GM23338 (cell line): Measurements from ENCODE around the gene B4GALNT4. TPM values are rescaled to one million over a fixed set of nuclear protein-coding genes. Genes with fewer than 3 reads are reported as not detected.

Experiments
- ATAC-seq: fragments of 200-7000 bp; cut with Tn5 transposase; 3 replicates; pipeline ENCODE4 v1.9.1; 2020
- DNase-seq: peaks from one replicate; pipeline ENCODE4 v3.0.0-alpha.2; 2015; ENCODE audit warnings: low spot score
- H2AFZ ChIP-seq: fragments of 200-600 bp; sonication (generic); 2 replicates; pipeline ENCODE4 v1.8.0; 2016; ENCODE audit warnings: antibody characterized with exemption, mild to moderate bottlenecking, moderate library complexity
- H3F3A ChIP-seq: fragments of 200-600 bp; sonication (generic); replicated peaks from 2 replicates; pipeline ENCODE4 v1.8.0; 2017; ENCODE audit warnings: antibody characterized with exemption, mixed run types, low read depth
- H3K27ac ChIP-seq: fragments of 200-600 bp; sonication (generic); 2 replicates; pipeline ENCODE4 v1.6.1; 2016; ENCODE audit warnings: low read depth
- H3K27me3 ChIP-seq: fragments of 200-600 bp; sonication (generic); 2 replicates; pipeline ENCODE4 v1.8.0; 2016; ENCODE audit warnings: mild to moderate bottlenecking, mixed run types, moderate library complexity; ENCODE audit not compliant: insufficient read depth
- H3K36me3 ChIP-seq: fragments of 200-600 bp; sonication (generic); 2 replicates; pipeline ENCODE4 v1.8.0; 2016; ENCODE audit warnings: mild to moderate bottlenecking; ENCODE audit not compliant: insufficient read depth
- H3K4me1 ChIP-seq: fragments of 200-600 bp; sonication (generic); 2 replicates; pipeline ENCODE4 v1.8.0; 2016; ENCODE audit warnings: mild to moderate bottlenecking, moderate library complexity; ENCODE audit not compliant: insufficient read depth
- H3K4me2 ChIP-seq: fragments of 200-600 bp; sonication (generic); 2 replicates; pipeline ENCODE4 v1.7.1; 2017; ENCODE audit warnings: mixed run types
- H3K4me3 ChIP-seq: fragments of 200-600 bp; sonication (generic); 2 replicates; pipeline ENCODE4 v1.6.1; 2016; ENCODE audit warnings: mixed run types
- H3K79me2 ChIP-seq: fragments of 200-600 bp; sonication (generic); replicated peaks from 2 replicates; pipeline ENCODE4 v1.8.0; 2017; ENCODE audit warnings: mild to moderate bottlenecking; ENCODE audit not compliant: insufficient read depth
- H3K9me2 ChIP-seq: fragments of 200-600 bp; sonication (generic); 2 replicates; pipeline ENCODE4 v1.8.0; 2017; ENCODE audit not compliant: insufficient read depth
- H4K20me1 ChIP-seq: fragments of 200-600 bp; sonication (generic); replicated peaks from 2 replicates; pipeline ENCODE4 v1.8.0; 2017; ENCODE audit warnings: mild to moderate bottlenecking; ENCODE audit not compliant: insufficient read depth
- H3K27ac Mint-ChIP-seq: 2 replicates; pipeline ENCODE4 v1.8.0; 2020; ENCODE audit warnings: inconsistent platforms, mild to moderate bottlenecking, moderate library complexity, mixed read lengths
- H3K27me3 Mint-ChIP-seq: 3 replicates; pipeline ENCODE4 v1.8.0; 2022; ENCODE audit warnings: low read depth, mild to moderate bottlenecking, moderate library complexity, mixed read lengths, inconsistent platforms; ENCODE audit not compliant: insufficient read depth, poor library complexity
- H3K36me3 Mint-ChIP-seq: 3 replicates; pipeline ENCODE4 v1.8.0; 2021; ENCODE audit warnings: low read depth, mild to moderate bottlenecking, inconsistent platforms, moderate library complexity, mixed read lengths
- H3K4me1 Mint-ChIP-seq: 3 replicates; pipeline ENCODE4 v1.8.0; 2020; ENCODE audit warnings: mild to moderate bottlenecking, inconsistent platforms, mixed read lengths
- H3K4me3 Mint-ChIP-seq: 3 replicates; pipeline ENCODE4 v1.8.0; 2021; ENCODE audit warnings: moderate library complexity, mild to moderate bottlenecking, inconsistent platforms, mixed read lengths
- H3K9me3 Mint-ChIP-seq: 3 replicates; pipeline ENCODE4 v1.8.0; 2020; ENCODE audit warnings: moderate library complexity, mild to moderate bottlenecking, inconsistent platforms, mixed read lengths
- CREB1 ChIP-seq: fragments of 250-450 bp; sonication (Bioruptor Pico); IDR thresholded peaks from 2 replicates; pipeline ENCODE4 v1.5.0; 2020; ENCODE audit warnings: low read depth, mild to moderate bottlenecking, moderate library complexity
- ETS1 ChIP-seq: IDR thresholded peaks from 2 replicates; pipeline ENCODE4 v1.6.1; 2016; ENCODE audit warnings: antibody characterized with exemption
- EZH2 ChIP-seq: fragments of 200-600 bp; sonication (generic); IDR thresholded peaks from one replicate; pipeline ENCODE4 v1.8.0; 2017; ENCODE audit warnings: antibody characterized with exemption, mild to moderate bottlenecking, low read depth; ENCODE audit not compliant: unreplicated experiment
- EZH2phosphoT487 ChIP-seq: fragments of 200-600 bp; sonication (generic); IDR thresholded peaks from one replicate; pipeline ENCODE4 v1.8.1; 2018; ENCODE audit warnings: antibody characterized with exemption; ENCODE audit not compliant: unreplicated experiment
- JUNB ChIP-seq: IDR thresholded peaks from one replicate; pipeline ENCODE4 v1.6.1; 2016; ENCODE audit warnings: antibody characterized with exemption; ENCODE audit not compliant: unreplicated experiment
- NANOG ChIP-seq: IDR thresholded peaks from 2 replicates; pipeline ENCODE4 v1.6.1; 2016; ENCODE audit warnings: antibody characterized with exemption, borderline replicate concordance
- POLR2AphosphoS5 ChIP-seq: IDR thresholded peaks from 2 replicates; pipeline ENCODE4 v1.6.1; 2016; ENCODE audit warnings: antibody characterized with exemption, low read depth
- REST ChIP-seq: IDR thresholded peaks from one replicate; pipeline ENCODE4 v1.6.1; 2018; ENCODE audit warnings: antibody characterized with exemption; ENCODE audit not compliant: unreplicated experiment
- STAT1 ChIP-seq: IDR thresholded peaks from one replicate; pipeline ENCODE4 v1.6.1; 2016; ENCODE audit warnings: antibody characterized with exemption; ENCODE audit not compliant: unreplicated experiment
- ZNF114 ChIP-seq: fragments of 250-450 bp; sonication (Bioruptor Pico); IDR thresholded peaks from 2 replicates; pipeline ENCODE4 v1.5.0; 2020; ENCODE audit warnings: mild to moderate bottlenecking, moderate library complexity
- ZNF331 ChIP-seq: fragments of 250-450 bp; sonication (Bioruptor Pico); IDR thresholded peaks from 2 replicates; pipeline ENCODE4 v1.5.0; 2020; ENCODE audit warnings: low read depth, mild to moderate bottlenecking, moderate library complexity
- polyA plus RNA-seq: library from polyadenylated mRNA; unstranded; fragments of >200 nt; fragmentation: Nextera tagmentation; extraction: Ambion mirVana; gene quantifications from 2 replicates; pipeline ENCODE4 v1.2.1, GENCODE V29; 2016
- total RNA-seq: library from RNA; depleted of rRNA; stranded (reverse); fragments of >200 nt; shearing (Covaris generic); gene quantifications from 2 replicates; pipeline ENCODE4 v1.2.3, GENCODE V29; 2014
- TF ChIP-seq, protein P1 (sequence below): fragments of 250-450 bp; sonication (Bioruptor Pico); IDR thresholded peaks from 2 replicates; pipeline ENCODE4 v1.5.0; 2020; ENCODE audit warnings: mild to moderate bottlenecking, moderate library complexity
- TF ChIP-seq, protein P2 (sequence below), 2 experiments: fragments of 200-600 bp in 1 of 2; sonication (generic) in 1 of 2; conservative IDR thresholded peaks; 2 replicates each; pipeline versions ENCODE4 v1.5.1 to v1.6.1; 2016 to 2017; ENCODE audit warnings: antibody characterized with exemption in 2 of 2, low read depth in 2 of 2, mild to moderate bottlenecking in 2 of 2, moderate library complexity in 1 of 2

The B4GALNT4 gene
- total and polyA plus RNA-seq, 2 experiments from 2014 or later: 49.9 to 92.6 TPM

- Mint-ChIP-seq H3K9me3 (peaks cover 56% of the 10 kb centered on the region), H3K27me3 (peaks cover 12% of the 10 kb centered on the region), H3K4me1 (peaks cover 9% of the 10 kb centered on the region), H3K36me3 (peaks cover 18% of the 10 kb centered on the region), H3K4me3 (no peak overlapping the region), H3K27ac (no peak overlapping the region)
- H3K4me1 ChIP-seq: 0 out of 2 replicates have a peak, but pooled peaks cover 1% of the 10 kb centered on the region
- peaks cover 12% of the 10 kb centered on the region; the same call in 1 of the 2 replicates for H3F3A ChIP-seq
- H4K20me1 ChIP-seq: no peaks in the 10 kb centered on the region
- TF ChIP-seq POLR2AphosphoS5: no peak
- TF ChIP-seq, protein P1, sequence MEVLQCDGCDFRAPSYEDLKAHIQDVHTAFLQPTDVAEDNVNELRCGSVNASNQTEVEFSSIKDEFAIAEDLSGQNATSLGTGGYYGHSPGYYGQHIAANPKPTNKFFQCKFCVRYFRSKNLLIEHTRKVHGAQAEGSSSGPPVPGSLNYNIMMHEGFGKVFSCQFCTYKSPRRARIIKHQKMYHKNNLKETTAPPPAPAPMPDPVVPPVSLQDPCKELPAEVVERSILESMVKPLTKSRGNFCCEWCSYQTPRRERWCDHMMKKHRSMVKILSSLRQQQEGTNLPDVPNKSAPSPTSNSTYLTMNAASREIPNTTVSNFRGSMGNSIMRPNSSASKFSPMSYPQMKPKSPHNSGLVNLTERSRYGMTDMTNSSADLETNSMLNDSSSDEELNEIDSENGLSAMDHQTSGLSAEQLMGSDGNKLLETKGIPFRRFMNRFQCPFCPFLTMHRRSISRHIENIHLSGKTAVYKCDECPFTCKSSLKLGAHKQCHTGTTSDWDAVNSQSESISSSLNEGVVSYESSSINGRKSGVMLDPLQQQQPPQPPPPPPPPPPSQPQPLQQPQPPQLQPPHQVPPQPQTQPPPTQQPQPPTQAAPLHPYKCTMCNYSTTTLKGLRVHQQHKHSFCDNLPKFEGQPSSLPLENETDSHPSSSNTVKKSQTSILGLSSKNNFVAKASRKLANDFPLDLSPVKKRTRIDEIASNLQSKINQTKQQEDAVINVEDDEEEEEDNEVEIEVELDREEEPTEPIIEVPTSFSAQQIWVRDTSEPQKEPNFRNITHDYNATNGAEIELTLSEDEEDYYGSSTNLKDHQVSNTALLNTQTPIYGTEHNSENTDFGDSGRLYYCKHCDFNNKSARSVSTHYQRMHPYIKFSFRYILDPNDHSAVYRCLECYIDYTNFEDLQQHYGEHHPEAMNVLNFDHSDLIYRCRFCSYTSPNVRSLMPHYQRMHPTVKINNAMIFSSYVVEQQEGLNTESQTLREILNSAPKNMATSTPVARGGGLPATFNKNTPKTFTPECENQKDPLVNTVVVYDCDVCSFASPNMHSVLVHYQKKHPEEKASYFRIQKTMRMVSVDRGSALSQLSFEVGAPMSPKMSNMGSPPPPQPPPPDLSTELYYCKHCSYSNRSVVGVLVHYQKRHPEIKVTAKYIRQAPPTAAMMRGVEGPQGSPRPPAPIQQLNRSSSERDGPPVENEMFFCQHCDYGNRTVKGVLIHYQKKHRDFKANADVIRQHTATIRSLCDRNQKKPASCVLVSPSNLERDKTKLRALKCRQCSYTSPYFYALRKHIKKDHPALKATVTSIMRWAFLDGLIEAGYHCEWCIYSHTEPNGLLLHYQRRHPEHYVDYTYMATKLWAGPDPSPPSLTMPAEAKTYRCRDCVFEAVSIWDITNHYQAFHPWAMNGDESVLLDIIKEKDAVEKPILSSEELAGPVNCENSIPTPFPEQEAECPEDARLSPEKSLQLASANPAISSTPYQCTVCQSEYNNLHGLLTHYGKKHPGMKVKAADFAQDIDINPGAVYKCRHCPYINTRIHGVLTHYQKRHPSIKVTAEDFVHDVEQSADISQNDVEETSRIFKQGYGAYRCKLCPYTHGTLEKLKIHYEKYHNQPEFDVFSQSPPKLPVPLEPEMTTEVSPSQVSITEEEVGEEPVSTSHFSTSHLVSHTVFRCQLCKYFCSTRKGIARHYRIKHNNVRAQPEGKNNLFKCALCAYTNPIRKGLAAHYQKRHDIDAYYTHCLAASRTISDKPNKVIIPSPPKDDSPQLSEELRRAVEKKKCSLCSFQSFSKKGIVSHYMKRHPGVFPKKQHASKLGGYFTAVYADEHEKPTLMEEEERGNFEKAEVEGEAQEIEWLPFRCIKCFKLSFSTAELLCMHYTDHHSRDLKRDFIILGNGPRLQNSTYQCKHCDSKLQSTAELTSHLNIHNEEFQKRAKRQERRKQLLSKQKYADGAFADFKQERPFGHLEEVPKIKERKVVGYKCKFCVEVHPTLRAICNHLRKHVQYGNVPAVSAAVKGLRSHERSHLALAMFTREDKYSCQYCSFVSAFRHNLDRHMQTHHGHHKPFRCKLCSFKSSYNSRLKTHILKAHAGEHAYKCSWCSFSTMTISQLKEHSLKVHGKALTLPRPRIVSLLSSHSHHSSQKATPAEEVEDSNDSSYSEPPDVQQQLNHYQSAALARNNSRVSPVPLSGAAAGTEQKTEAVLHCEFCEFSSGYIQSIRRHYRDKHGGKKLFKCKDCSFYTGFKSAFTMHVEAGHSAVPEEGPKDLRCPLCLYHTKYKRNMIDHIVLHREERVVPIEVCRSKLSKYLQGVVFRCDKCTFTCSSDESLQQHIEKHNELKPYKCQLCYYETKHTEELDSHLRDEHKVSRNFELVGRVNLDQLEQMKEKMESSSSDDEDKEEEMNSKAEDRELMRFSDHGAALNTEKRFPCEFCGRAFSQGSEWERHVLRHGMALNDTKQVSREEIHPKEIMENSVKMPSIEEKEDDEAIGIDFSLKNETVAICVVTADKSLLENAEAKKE (CRISPR knock-in tag): no peak
- no peak for TF ChIP-seq ZNF114 (CRISPR knock-in tag)
- TF ChIP-seq EZH2: no peak
- TF ChIP-seq REST: no peak
- no peak for TF ChIP-seq JUNB
- no peak for TF ChIP-seq NANOG
- no peak for TF ChIP-seq CREB1 (CRISPR knock-in tag)
- no peak for TF ChIP-seq STAT1
- TF ChIP-seq ETS1: no peak
- TF ChIP-seq ZNF331 (CRISPR knock-in tag): no peak
- TF ChIP-seq, protein P2, sequence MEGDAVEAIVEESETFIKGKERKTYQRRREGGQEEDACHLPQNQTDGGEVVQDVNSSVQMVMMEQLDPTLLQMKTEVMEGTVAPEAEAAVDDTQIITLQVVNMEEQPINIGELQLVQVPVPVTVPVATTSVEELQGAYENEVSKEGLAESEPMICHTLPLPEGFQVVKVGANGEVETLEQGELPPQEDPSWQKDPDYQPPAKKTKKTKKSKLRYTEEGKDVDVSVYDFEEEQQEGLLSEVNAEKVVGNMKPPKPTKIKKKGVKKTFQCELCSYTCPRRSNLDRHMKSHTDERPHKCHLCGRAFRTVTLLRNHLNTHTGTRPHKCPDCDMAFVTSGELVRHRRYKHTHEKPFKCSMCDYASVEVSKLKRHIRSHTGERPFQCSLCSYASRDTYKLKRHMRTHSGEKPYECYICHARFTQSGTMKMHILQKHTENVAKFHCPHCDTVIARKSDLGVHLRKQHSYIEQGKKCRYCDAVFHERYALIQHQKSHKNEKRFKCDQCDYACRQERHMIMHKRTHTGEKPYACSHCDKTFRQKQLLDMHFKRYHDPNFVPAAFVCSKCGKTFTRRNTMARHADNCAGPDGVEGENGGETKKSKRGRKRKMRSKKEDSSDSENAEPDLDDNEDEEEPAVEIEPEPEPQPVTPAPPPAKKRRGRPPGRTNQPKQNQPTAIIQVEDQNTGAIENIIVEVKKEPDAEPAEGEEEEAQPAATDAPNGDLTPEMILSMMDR (conservative IDR thresholded peaks at IDR 0.05; ENCODE audit: low read depth in 2 of 2): no peak
- no peak for TF ChIP-seq EZH2phosphoT487
- no peaks in the 10 kb centered on the region for H3K9me2 ChIP-seq
- H3K27ac ChIP-seq: no peak overlapping the region
- H2AFZ ChIP-seq: no peak overlapping the region
- no peak overlapping the region for H3K4me2 ChIP-seq
- ATAC-seq (no peak), DNase-seq (no peak)
- H3K79me2 ChIP-seq: no peaks in the 10 kb centered on the region
- H3K27me3 ChIP-seq: no peaks in the 10 kb centered on the region
- H3K36me3 ChIP-seq: no peaks in the 10 kb centered on the region
- no peak overlapping the region for H3K4me3 ChIP-seq
These were observed 6.5 kb upstream of the B4GALNT4 start for GRCh38 chr11:362642-363442.
